Activated effector memory CD4-positive, alpha-beta T cell treated with anti-CD3 and anti-CD28 coated beads, Interleukin-2, amount 50 U/mL, for 16 hours (primary cell): ENCODE measurements around the gene GOLGA8J.
"Not testable (repeated sequence)": the region's sequence is repeated elsewhere in the genome, so short reads cannot be mapped to it uniquely, and the experiment has no call there.

Source experiments
- DNase-seq: peaks from one replicate; pipeline ENCODE4 v3.0.0-alpha.2; 2020

Gene GOLGA8J

GRCh38 chr15:30082655-30083054 lies at the start of gene GOLGA8J:
TSS of gene GOLGA8J (plus strand) at chr15:30082955. CDS start at chr15:30083053, 98 bp downstream.
- not testable (repeated sequence) for DNase-seq

GRCh38 chr15:30033211-30033610 lies 49.5 kb upstream of the GOLGA8J start:
- no peak for DNase-seq

- DNase-seq, result no peak
These were observed 49.0 kb upstream of the GOLGA8J start for GRCh38 chr15:30033763-30034162.

- DNase-seq, result no peak
These were observed 46.6 kb upstream of the GOLGA8J start for GRCh38 chr15:30036036-30036703.

- no peak for DNase-seq
These were observed 43.9 kb upstream of the GOLGA8J start for GRCh38 chr15:30038667-30039523.

- no peak for DNase-seq
These were observed 40.9 kb upstream of the GOLGA8J start for GRCh38 chr15:30041868-30042267.

GRCh38 chr15:30042556-30042955 lies 40.2 kb upstream of the GOLGA8J start:
- no peak for DNase-seq

- DNase-seq, result no peak
These were observed 39.5 kb upstream of the GOLGA8J start for GRCh38 chr15:30043211-30043655.

GRCh38 chr15:30044377-30044776 lies 38.4 kb upstream of the GOLGA8J start:
- no peak for DNase-seq

- not testable (repeated sequence) for DNase-seq
These were observed 37.9 kb upstream of the GOLGA8J start for GRCh38 chr15:30044826-30045225.

GRCh38 chr15:30045248-30046041 lies 37.3 kb upstream of the GOLGA8J start:
- DNase-seq, result not testable (repeated sequence)

- DNase-seq, result no peak
These were observed 36.3 kb upstream of the GOLGA8J start for GRCh38 chr15:30046430-30046829.

- DNase-seq, result no peak
These were observed 27.2 kb upstream of the GOLGA8J start for GRCh38 chr15:30055604-30056003.

- no peak for DNase-seq
These were observed 26.6 kb upstream of the GOLGA8J start for GRCh38 chr15:30056166-30056565.

- DNase-seq, result no peak
These were observed 23.0 kb upstream of the GOLGA8J start for GRCh38 chr15:30059771-30060170.

GRCh38 chr15:30062881-30063280 lies 19.9 kb upstream of the GOLGA8J start:
- no peak for DNase-seq

- DNase-seq, result no peak
These were observed 18.8 kb upstream of the GOLGA8J start for GRCh38 chr15:30063835-30064546.

GRCh38 chr15:30065025-30065801 lies 17.5 kb upstream of the GOLGA8J start:
- no peak for DNase-seq

GRCh38 chr15:30068326-30068725 lies 14.4 kb upstream of the GOLGA8J start:
- DNase-seq, result no peak

GRCh38 chr15:30072630-30073029 lies 10.1 kb upstream of the GOLGA8J start:
- no peak for DNase-seq

- DNase-seq, result no peak
These were observed 8.8 kb upstream of the GOLGA8J start for GRCh38 chr15:30073915-30074314.

- not testable (repeated sequence) for DNase-seq
These were observed 1.9 kb upstream of the GOLGA8J start for GRCh38 chr15:30080816-30081215.
